ENCODE results near the gene VOPP1.

VOPP1 gene

DNA sequence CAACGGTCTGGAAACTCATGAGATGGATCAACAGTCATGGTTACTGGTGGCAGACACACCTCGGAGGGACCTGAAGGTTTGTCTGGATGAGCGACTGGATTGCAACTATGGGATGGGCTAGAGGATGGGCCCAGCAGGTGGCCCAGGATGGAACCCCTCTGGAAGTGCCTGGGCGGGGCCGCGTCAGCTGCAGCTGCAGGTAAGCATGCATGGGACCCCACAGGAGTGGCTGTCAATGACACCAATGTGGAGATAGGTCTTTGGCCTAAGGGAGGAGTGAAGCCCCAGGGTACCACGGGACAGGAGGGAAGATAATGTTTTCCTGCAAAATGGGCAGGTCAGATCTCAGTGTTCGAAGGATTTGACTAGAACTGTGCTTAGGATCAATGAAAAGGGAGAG, 103.8 kb downstream of the VOPP1 start:
- no peak for DNase-seq (ENCODE audit: low read depth in 2 of 2)

DNA sequence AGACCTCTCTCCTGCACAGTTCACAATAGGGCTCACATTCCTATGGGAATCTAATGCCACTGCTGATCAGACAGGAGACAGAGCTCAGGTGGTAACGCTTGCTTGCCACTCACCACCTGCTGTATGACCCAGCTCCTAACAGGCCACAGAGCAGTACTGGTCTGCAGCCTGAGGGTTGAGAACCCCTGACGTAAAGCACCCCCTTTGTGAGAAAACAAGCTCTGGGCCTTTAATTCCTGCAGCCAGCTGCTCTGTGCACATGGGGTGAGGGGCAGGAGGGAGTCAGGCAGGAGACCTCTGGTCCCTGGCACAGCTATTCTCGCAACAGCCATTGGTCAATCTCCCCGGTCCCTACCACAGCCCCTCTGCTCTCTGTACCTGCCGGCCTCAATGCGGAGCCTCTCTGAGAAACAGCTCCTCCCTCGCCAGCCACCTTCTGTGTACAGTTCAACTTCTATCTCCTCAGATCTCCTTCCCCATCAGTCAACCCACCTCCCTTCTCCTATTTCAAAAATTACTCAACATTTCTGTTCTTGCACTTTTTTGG, 105.2 kb downstream of the VOPP1 start:
- DNase-seq (ENCODE audit: low read depth in 2 of 2): no peak

GRCh38 chr7:55465691-55466090, 106.6 kb downstream of the VOPP1 start:
- DNase-seq (ENCODE audit: low read depth in 2 of 2): no peak

DNA sequence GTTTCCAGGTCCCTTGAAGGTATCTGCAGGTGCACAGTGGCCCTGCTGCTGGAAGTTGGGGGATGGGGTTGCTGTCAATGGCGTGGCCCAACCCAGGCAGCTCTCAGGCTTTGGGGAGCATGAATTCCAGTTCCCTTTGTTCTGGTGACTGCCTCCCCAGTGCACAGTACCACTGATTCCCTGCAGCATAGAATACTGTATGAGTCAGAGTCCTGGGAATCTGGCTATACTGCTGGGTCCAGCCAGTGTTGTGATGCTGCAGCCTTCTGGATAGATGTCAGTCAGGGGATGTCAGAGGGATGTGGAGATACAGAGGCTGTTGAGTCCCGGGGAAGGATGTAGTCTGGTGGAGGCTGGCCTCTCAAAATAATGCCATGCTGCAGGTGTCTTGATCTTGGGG, 107.9 kb downstream of the VOPP1 start:
- no peak for DNase-seq (ENCODE audit: low read depth in 2 of 2)

DNA sequence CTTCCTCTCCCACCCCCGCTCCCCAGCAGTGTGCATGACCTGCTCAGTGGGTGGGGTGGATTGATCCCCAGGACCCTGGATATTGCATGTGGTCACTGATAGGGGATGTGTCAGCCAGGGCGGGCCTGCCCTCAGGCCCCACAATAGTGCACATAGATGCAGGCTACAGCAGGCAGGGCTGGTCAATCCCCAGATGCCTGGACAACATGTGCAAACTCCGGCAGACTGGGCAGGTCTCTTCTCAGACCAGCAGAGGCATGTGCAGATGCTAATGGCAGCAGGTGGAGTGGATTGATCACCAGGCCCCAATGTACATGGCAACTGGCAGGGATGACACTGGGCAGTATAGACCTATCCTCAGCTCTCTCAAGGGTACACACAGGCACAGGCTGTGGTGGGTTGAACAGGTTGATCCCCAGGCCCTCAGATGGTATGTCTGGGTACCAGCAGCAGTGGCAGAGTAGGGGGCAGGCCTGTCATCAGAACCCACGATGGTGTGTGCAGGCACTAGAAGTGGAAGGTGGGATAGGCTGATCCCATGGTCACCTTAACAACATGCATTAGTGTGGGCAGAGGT, 108.5 kb downstream of the VOPP1 start:
- no peak for DNase-seq (ENCODE audit: low read depth in 2 of 2)

GRCh38 chr7:55458351-55458750, 114.0 kb downstream of the VOPP1 start:
- no peak for DNase-seq (ENCODE audit: low read depth in 2 of 2)

- DNase-seq (ENCODE audit: low read depth in 2 of 2): no peak
Measured at GRCh38 chr7:55457801-55458200, 114.5 kb downstream of the VOPP1 start.

DNA sequence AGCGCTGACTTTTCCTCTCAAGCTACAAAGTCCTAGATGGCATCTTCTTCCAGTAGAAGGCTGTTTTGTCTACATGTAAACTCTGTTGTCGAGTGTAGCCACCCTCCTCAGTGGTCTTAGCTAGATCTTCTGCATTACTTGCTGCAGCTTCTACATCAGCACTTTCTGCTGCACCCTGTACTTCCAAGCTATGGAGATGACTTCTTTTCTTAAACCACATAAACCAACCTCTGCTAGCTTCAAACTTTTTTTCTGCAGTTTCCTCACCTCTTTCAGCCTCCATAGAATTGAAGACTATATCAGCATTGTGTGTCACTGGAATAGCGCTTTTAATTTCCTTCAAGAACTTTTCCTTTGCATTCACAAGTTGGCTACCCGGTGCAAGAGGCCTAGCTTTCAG, 119.3 kb downstream of the VOPP1 start:
- no peak for DNase-seq (ENCODE audit: low read depth in 2 of 2)

DNA sequence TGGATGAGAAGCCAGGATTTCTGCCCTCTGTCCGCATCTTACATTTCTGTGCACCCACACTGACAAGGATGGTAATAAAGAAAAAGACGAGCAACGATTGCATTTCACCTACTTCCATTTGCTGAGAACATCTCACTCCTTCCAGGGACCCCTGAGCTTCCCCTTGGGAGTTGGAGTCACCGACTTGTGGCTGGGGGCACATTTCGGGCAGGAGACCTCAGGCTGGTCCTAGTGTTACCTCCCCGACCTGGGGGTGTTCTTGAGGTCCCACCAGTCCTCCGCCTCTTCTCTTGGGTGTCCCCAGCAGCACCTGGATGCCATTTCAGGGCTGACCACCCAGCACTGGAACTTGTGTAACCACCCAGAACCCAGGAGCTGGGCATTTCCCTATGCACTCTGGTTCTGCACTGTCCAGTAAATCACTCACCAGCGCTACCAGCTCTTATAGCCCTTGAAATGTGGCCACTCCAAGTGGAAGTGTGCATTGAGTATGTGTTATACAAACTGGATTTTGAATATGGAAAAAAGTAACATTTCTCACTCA, 122.2 kb downstream of the VOPP1 start:
- DNase-seq (ENCODE audit: low read depth in 2 of 2): no peak

- DNase-seq (ENCODE audit: low read depth in 2 of 2): no peak
Measured at GRCh38 chr7:55449205-55449991, 122.9 kb downstream of the VOPP1 start.

- DNase-seq (ENCODE audit: low read depth in 2 of 2): no peak
Measured at GRCh38 chr7:55448526-55448925, 123.8 kb downstream of the VOPP1 start.

- no peak for DNase-seq (ENCODE audit: low read depth in 2 of 2)
Measured at GRCh38 chr7:55444786-55445185, 127.5 kb downstream of the VOPP1 start.

DNA sequence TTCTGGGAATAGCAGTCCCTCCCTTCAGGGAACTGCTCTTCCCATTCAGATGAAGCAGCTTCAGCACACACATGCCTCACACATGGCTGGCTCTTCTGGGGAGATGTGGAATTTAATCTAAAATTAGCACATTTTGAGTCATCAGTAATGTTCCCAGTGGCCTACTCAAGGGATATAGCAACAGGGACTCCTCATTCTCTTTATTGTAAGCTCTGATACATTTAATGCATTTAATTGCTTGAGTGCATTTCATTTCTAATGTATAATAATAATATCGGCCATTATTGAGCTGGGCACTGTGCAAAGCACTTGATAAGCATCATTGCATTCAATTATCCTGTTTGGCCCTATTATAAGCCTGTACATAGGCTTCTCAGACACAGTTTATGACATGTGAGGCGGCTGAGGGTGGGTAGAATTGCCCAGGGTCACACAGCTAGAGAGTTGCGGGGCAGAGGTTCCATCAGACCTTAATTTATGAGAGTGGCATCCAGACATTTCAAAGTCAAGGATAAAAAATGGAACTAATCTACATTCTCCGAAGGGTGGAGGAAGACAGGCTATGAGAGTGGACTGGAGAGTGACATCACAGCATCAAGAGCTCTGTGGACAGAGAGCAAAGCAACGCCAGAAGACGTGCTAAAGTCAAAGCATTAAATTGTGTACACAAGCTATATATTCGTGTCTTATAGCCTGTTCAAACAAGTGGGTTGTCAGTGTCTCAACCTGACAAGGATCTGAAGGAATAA, 130.4 kb downstream of the VOPP1 start:
- no peak for DNase-seq (ENCODE audit: low read depth in 2 of 2)

GRCh38 chr7:55441002-55441401, 131.3 kb downstream of the VOPP1 start:
- no peak for DNase-seq (ENCODE audit: low read depth in 2 of 2)

DNA sequence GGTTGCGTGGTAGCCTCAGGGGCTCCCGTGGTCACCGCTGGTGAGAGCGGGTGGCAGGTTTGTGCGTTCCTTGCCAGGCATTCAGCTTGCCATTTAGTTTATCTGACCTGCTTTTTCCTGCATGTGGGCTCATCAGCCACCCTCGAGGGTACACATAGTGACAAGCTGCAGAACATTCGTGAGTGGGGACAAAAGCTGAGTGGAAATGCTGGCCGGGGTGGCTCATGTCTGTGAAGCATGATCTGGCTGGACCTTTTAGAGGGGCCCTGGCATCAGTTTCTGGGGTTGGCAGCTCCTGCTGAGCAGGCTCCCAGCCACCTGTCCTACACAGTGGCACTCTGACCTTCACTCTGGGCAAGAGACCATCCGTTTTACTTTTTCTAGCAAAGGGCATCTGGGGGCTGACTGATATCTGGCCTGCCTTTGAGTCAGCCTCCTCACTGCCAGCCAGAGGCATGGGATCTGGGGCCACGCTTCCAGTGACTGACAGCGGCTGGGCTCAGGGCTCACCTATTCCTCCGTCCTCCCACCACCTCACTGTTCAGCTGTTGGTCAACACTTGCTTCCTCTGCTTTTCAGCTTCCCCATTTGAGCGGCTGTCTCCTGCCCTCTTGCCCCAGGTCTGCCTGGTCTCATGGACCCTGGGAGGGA, 132.1 kb downstream of the VOPP1 start:
- no peak for DNase-seq (ENCODE audit: low read depth in 2 of 2)

DNA sequence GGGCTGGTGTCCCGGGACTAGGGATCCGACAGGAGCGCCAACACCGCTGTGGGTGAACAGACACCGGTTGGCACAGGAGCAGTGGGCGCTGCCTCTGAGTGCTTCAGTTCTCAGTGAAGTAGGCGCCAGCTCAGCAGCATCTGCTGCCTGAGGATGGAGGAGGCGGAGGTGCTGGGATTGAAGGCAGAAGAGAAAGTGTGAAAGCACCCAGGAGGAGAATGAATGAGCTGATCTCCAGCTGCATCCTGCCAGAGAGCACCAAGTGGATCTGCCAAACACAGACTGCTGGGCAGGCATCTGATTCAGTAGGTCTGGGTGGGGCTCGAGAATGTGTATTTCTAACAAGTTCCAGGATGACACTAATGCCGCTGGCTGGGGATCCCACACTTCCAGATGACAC, 132.7 kb downstream of the VOPP1 start:
- no peak for DNase-seq (ENCODE audit: low read depth in 2 of 2)

- DNase-seq (ENCODE audit: low read depth in 2 of 2): no peak
Measured at GRCh38 chr7:55438757-55439525, 133.4 kb downstream of the VOPP1 start.

DNA sequence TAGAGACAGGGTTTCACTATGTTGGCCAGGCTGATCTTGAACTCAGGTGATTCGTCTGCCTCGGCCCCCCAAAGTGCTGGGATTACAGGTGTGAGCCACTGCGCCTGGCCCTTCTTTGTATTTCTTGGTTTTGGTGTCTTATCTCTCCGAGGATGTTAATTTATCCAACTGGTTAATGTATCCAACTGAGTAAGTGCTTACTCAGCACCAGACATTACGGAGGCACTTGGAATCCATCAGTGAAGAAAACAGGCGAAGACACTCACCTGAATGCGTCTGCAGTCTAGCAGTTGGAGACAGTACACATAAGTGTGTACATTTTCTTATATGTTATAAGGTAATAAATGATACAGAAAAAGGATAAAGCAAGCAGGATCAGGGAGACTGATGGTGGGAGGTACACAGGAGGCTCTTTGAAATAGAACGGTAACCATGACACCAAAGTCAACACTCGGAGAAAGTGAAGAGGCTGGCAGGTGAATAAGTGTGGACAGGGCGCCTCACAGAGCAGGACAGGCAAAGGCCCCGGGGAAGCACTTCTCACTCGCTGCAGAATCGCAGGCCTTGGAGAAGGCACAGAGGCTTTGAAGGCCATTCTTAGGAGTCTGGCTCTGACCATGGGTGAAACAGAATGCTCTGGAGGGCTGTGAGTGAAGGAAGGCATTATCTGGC, 134.1 kb downstream of the VOPP1 start:
- no peak for DNase-seq (ENCODE audit: low read depth in 2 of 2)

GRCh38 chr7:55437375-55437774, 134.9 kb downstream of the VOPP1 start:
- no peak for DNase-seq (ENCODE audit: low read depth in 2 of 2)

DNA sequence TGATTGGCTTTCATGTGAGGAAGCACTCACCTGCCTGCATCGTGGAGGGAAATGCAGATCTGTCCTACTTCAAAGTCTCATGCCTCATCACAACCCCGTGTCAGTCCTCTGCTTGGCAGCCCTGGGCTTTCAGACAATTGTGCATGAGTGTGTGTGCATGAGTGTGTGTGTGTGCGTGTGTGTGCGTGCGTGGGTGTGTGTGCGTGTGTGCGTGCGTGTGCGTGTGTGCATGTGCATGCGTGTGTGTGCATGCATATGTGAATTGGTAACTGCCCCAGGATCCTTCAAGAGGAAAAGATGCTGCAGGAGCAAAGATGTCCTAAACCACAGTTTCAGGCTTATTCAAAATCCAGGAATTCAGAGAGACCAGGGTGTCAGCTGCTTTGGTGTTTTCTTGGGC, 135.8 kb downstream of the VOPP1 start:
- no peak for DNase-seq (ENCODE audit: low read depth in 2 of 2)

DNA sequence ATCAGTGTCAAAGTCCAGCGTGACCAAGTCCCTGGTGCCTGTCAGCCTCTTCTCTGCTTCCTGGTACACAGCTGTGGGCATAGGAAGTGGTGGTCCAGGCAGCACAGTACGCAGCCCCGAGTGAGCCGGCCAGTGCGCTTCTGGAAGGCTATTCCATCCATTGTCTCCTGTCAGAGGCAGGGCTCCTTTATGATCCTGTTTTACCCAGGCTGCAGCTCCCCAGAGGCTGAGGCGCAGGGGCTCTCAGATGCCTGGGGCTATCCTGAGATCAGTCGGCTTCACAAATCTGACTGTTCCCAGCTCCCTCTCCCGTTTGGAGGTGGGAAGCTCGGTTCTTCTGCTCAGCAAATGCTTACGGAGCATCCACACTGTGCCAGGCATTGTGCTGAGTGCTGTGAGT, 136.8 kb downstream of the VOPP1 start:
- no peak for DNase-seq (ENCODE audit: low read depth in 2 of 2)
